Astrocyte (in vitro differentiated cells and primary cell): ENCODE measurements around the gene PLPPR3. TPM values are rescaled to one million over a fixed set of nuclear protein-coding genes. Genes with fewer than 3 reads are reported as not detected.
A peak's percentile ranks its signal among the peaks of the same experiment; 100 is the strongest.

Experiments used
- DNase-seq: peaks from one replicate; pipeline ENCODE4 v3.0.0-alpha.2; 2010; ENCODE audit warnings: low read depth
- FAIRE-seq: peaks from 2 replicates; lab custom pipeline; 2011; peaks lifted over from hg19 to GRCh38; lab: Jason Lieb, UNC
- H2AFZ ChIP-seq: 2 replicates; pipeline ENCODE4 v1.6.0; 2012; ENCODE audit warnings: low read depth, low read length, inconsistent platforms
- H3K27ac ChIP-seq: 2 replicates; pipeline ENCODE4 v1.5.1; 2011; ENCODE audit warnings: low read depth, low read length, inconsistent platforms
- H3K27me3 ChIP-seq: 2 replicates; pipeline ENCODE4 v1.6.0; 2011; ENCODE audit warnings: low read length, inconsistent platforms; ENCODE audit not compliant: insufficient read depth
- H3K36me3 ChIP-seq: 2 replicates; pipeline ENCODE4 v1.5.1; 2011; ENCODE audit warnings: low read length, inconsistent platforms; ENCODE audit not compliant: insufficient read depth
- H3K4me1 ChIP-seq: 2 replicates; pipeline ENCODE4 v1.5.1; 2011; ENCODE audit warnings: low read length, inconsistent platforms; ENCODE audit not compliant: insufficient read depth
- H3K4me2 ChIP-seq: 2 replicates; pipeline ENCODE4 v1.6.0; 2012; ENCODE audit warnings: low read length, inconsistent platforms
- H3K4me3 ChIP-seq: 2 replicates; pipeline ENCODE4 v1.5.1; 2011; ENCODE audit warnings: low read depth, mild to moderate bottlenecking, low read length, inconsistent platforms; ENCODE audit not compliant: insufficient read depth
- H3K79me2 ChIP-seq: 2 replicates; pipeline ENCODE4 v1.6.0; 2012; ENCODE audit warnings: mild to moderate bottlenecking, low read length, inconsistent platforms; ENCODE audit not compliant: insufficient read depth
- H3K9ac ChIP-seq: 2 replicates; pipeline ENCODE4 v1.6.0; 2012; ENCODE audit warnings: mild to moderate bottlenecking, low read length, inconsistent platforms
- H3K9me3 ChIP-seq: 2 replicates; pipeline ENCODE4 v1.5.1; 2012; ENCODE audit warnings: low read depth, mild to moderate bottlenecking, low read length, inconsistent platforms; ENCODE audit not compliant: insufficient read depth
- H4K20me1 ChIP-seq: 2 replicates; pipeline ENCODE4 v1.6.0; 2012; ENCODE audit warnings: low read length, inconsistent platforms; ENCODE audit not compliant: insufficient read depth
- H3K27ac Mint-ChIP-seq: one replicate; pipeline ENCODE4 v1.8.0; 2021; ENCODE audit warnings: mild to moderate bottlenecking, mixed read lengths; ENCODE audit not compliant: unreplicated experiment
- H3K27me3 Mint-ChIP-seq: one replicate; pipeline ENCODE4 v1.8.0; 2021; ENCODE audit warnings: low read depth, mixed read lengths; ENCODE audit not compliant: unreplicated experiment
- H3K36me3 Mint-ChIP-seq: one replicate; pipeline ENCODE4 v1.8.0; 2021; ENCODE audit warnings: low read depth, mixed read lengths; ENCODE audit not compliant: unreplicated experiment
- H3K4me1 Mint-ChIP-seq: one replicate; pipeline ENCODE4 v1.8.0; 2021; ENCODE audit warnings: low read depth, mixed read lengths; ENCODE audit not compliant: unreplicated experiment
- H3K4me3 Mint-ChIP-seq: one replicate; pipeline ENCODE4 v1.8.0; 2021; ENCODE audit warnings: mild to moderate bottlenecking, moderate library complexity, mixed read lengths; ENCODE audit not compliant: unreplicated experiment
- H3K9me3 Mint-ChIP-seq: one replicate; pipeline ENCODE4 v1.8.0; 2021; ENCODE audit warnings: mild to moderate bottlenecking, mixed read lengths; ENCODE audit not compliant: unreplicated experiment
- EZH2 ChIP-seq: IDR thresholded peaks from 2 replicates; pipeline ENCODE4 v1.6.1; 2012; ENCODE audit warnings: mild to moderate bottlenecking, low read length, inconsistent platforms; ENCODE audit not compliant: insufficient read depth
- total RNA-seq: library from RNA; stranded (reverse); gene quantifications from 2 replicates; pipeline ENCODE4 v1.2.1, GENCODE V29; 2021
- TF ChIP-seq, protein P1 (sequence below): IDR thresholded peaks from 2 replicates; pipeline ENCODE4 v1.5.1; 2011; ENCODE audit warnings: low read depth, mild to moderate bottlenecking, inconsistent platforms, low read length, moderate library complexity; ENCODE audit not compliant: insufficient read depth

Gene PLPPR3
- total RNA-seq, 1 donor from 2014 or later: 36.5 TPM

DNA sequence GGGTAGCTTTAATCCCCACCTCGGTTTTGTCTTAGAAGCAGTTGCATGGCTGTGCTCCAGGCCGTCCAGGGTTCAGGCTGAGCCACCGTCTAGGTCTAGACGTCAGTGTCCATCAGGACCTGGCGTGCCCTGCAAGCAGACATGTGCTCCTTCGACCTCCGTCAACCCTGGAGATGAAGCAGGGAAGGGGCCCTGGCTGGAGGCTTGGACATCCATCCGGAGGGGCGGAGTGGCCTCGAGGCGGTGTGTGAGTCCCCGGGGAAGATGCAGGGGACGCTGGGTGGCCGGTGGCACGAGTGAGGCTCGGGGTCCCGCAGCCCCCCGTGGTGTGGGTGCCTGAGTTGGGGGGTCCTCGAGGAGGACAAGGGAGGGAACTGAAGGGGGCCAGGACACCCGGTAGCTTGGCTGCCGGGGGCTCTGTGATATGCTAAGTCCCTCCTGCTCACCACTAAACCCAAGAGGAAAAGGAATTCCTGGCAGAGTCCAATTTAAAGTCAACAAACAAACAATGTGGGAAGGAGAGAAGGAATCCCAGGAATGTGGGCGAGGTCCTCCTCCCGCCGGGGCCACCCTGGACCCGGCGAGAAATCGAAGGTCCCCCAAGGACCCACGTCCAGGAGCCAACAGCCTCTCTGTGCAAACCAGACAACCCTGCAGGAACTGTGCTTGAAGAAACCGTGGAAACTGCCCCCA is 39.4 kb downstream of the PLPPR3 start:
- Histone ChIP-seq H3K4me1 (peaks cover 14% of the 10 kb centered on the region), H3K9ac (peak overlapping the region; percentile 52), H3K79me2 (no peaks in the 10 kb centered on the region), H3K36me3 (no peaks in the 10 kb centered on the region), H3K9me3 (no peaks in the 10 kb centered on the region), H2AFZ (peak overlapping the region; percentile 83), H3K4me2 (peak overlapping the region; percentile 84), H3K4me3 (peak overlapping the region; percentile 31), H3K27me3 (no peaks in the 10 kb centered on the region), H3K27ac (no peak overlapping the region), H4K20me1 (no peaks in the 10 kb centered on the region)
- H3K4me3 Mint-ChIP-seq: peak overlapping the region; percentile 78
- FAIRE-seq (peak; percentile 13), DNase-seq (peak; percentile 66)
- no peaks in the 10 kb centered on the region for H3K9me3 Mint-ChIP-seq
- H3K27ac Mint-ChIP-seq: peak overlapping the region; percentile 93
- TF ChIP-seq, protein P1, sequence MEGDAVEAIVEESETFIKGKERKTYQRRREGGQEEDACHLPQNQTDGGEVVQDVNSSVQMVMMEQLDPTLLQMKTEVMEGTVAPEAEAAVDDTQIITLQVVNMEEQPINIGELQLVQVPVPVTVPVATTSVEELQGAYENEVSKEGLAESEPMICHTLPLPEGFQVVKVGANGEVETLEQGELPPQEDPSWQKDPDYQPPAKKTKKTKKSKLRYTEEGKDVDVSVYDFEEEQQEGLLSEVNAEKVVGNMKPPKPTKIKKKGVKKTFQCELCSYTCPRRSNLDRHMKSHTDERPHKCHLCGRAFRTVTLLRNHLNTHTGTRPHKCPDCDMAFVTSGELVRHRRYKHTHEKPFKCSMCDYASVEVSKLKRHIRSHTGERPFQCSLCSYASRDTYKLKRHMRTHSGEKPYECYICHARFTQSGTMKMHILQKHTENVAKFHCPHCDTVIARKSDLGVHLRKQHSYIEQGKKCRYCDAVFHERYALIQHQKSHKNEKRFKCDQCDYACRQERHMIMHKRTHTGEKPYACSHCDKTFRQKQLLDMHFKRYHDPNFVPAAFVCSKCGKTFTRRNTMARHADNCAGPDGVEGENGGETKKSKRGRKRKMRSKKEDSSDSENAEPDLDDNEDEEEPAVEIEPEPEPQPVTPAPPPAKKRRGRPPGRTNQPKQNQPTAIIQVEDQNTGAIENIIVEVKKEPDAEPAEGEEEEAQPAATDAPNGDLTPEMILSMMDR: no peak
- no peak for TF ChIP-seq EZH2
- no peaks in the 10 kb centered on the region for H3K27me3 Mint-ChIP-seq
- H3K4me1 Mint-ChIP-seq: peaks cover 6% of the 10 kb centered on the region
- H3K36me3 Mint-ChIP-seq: no peaks in the 10 kb centered on the region

DNA sequence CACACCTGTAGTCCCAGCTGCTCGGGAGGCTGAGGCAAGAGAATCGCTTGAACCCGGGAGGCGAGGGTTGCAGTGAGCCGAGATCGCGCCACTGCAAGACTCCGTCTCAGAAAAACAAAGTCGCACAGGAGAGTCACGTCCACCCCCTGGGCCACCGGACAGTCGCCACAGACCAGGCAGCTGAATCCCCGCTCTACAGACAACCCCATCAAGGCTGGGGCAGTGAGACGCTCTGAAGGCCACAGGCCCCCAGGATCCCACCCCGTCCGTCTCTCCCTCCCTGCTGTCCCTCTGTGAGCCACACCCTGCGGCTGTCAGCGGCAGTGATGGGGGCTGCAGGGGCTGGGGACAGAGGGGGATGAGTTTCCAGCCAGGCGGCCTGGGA is 40.0 kb downstream of the PLPPR3 start:
- no peaks in the 10 kb centered on the region for H3K36me3 ChIP-seq
- Mint-ChIP-seq H3K4me1 (peaks cover 6% of the 10 kb centered on the region), H3K27me3 (no peaks in the 10 kb centered on the region), H3K27ac (peak overlapping the region; percentile 7), H3K9me3 (no peaks in the 10 kb centered on the region), H3K4me3 (no peak overlapping the region), H3K36me3 (no peaks in the 10 kb centered on the region)
- no peaks in the 10 kb centered on the region for H3K9me3 ChIP-seq
- no peak overlapping the region for H3K27ac ChIP-seq
- peak overlapping the region; percentile 52 for H3K9ac ChIP-seq
- no peak overlapping the region for H2AFZ ChIP-seq
- H3K4me2 ChIP-seq: peak overlapping the region; percentile 84
- H3K79me2 ChIP-seq: no peaks in the 10 kb centered on the region
- H3K4me3 ChIP-seq: no peak overlapping the region
- no peak for FAIRE-seq
- no peaks in the 10 kb centered on the region for H3K27me3 ChIP-seq
- TF ChIP-seq, protein P1: no peak
- no peak for TF ChIP-seq EZH2
- H4K20me1 ChIP-seq: no peaks in the 10 kb centered on the region
- H3K4me1 ChIP-seq: peaks cover 14% of the 10 kb centered on the region
- no peak for DNase-seq

DNA sequence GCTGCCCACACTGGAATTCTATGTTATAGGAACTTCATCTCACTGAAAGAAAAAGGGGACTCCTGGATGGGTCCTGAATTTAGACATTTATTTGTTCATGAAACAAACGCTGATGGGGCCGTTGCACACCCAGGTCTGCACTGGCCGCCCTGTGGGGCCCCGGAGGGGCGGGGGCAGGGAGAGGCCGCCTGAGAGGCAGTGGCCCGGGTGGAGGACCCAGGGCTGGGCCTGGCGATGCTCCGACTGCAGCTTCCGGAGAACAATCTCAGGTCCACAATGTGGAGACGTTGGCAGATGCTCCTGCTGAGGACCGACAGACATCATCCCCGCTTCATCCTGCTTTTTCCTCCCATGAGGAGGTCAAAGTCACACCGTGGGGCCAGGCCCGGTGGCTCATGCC is 40.8 kb downstream of the PLPPR3 start:
- H3K4me1 ChIP-seq: peaks cover 14% of the 10 kb centered on the region
- H3K9me3 ChIP-seq: no peaks in the 10 kb centered on the region
- Mint-ChIP-seq H3K4me1 (peaks cover 6% of the 10 kb centered on the region), H3K27ac (no peak overlapping the region), H3K27me3 (no peaks in the 10 kb centered on the region), H3K36me3 (no peaks in the 10 kb centered on the region), H3K4me3 (no peak overlapping the region), H3K9me3 (no peaks in the 10 kb centered on the region)
- no peaks in the 10 kb centered on the region for H4K20me1 ChIP-seq
- DNase-seq (no peak), FAIRE-seq (no peak)
- H3K4me3 ChIP-seq: no peak overlapping the region
- no peaks in the 10 kb centered on the region for H3K36me3 ChIP-seq
- no peak overlapping the region for H3K9ac ChIP-seq
- H2AFZ ChIP-seq: no peak overlapping the region
- H3K27me3 ChIP-seq: no peaks in the 10 kb centered on the region
- no peak overlapping the region for H3K27ac ChIP-seq
- no peak overlapping the region for H3K4me2 ChIP-seq
- TF ChIP-seq EZH2: no peak
- TF ChIP-seq, protein P1: no peak
- H3K79me2 ChIP-seq: no peaks in the 10 kb centered on the region
